Activated naive CD8-positive, alpha-beta T cell treated with anti-CD3 and anti-CD28 coated beads for 36 hours (primary cell): ENCODE results near the gene MYRIP. TPM values are rescaled to one million over a fixed set of nuclear protein-coding genes. Genes with fewer than 3 reads are reported as not detected.
"Not testable (repeated sequence)": the region's sequence is repeated elsewhere in the genome, so short reads cannot be mapped to it uniquely, and the experiment has no call there.

Experiments
- DNase-seq: peaks from one replicate; pipeline ENCODE4 v3.0.0; 2021
- H3K27ac Mint-ChIP-seq: one replicate; pipeline ENCODE4 v1.8.0; 2022; ENCODE audit warnings: mild to moderate bottlenecking, moderate library complexity, mixed read lengths
- H3K27me3 Mint-ChIP-seq: one replicate; pipeline ENCODE4 v1.8.0; 2022; ENCODE audit warnings: mild to moderate bottlenecking, mixed read lengths
- H3K36me3 Mint-ChIP-seq: one replicate; pipeline ENCODE4 v1.8.0; 2021; ENCODE audit warnings: mild to moderate bottlenecking, mixed read lengths
- H3K4me1 Mint-ChIP-seq: one replicate; pipeline ENCODE4 v1.8.0; 2021; ENCODE audit warnings: mixed read lengths
- H3K4me3 Mint-ChIP-seq: one replicate; pipeline ENCODE4 v1.8.0; 2022; ENCODE audit warnings: mild to moderate bottlenecking, moderate library complexity, mixed read lengths
- H3K9me3 Mint-ChIP-seq: one replicate; pipeline ENCODE4 v1.8.0; 2022; ENCODE audit warnings: mixed read lengths
- total RNA-seq, 2 experiments: library from RNA; stranded (reverse); gene quantifications; one replicate each; pipeline ENCODE4 v1.2.3, GENCODE V29; 2021

The MYRIP gene
- total RNA-seq, 2 experiments from 2014 or later = not detected

DNA sequence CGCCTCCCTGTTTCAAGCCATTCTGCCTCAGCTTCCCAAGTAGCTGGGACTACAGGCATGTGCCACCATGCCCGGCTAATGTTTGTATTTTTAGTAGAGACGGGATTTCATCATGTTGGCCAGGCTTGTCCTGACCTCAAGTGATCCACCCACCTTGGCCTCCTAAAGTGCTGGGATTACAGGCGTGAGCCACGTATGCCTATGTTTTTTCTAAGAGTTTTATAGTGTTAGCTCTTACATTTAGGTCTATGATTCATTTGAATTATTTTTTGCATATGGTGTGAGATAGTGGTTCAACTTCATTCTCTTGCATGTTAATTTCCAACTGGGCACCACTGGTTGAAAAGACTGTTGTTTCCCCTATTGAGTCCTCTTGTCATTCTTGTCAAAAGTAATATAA is 473.6 kb downstream of the MYRIP start:
- not testable (repeated sequence) for H3K4me1 Mint-ChIP-seq, H3K9me3 Mint-ChIP-seq, H3K27ac Mint-ChIP-seq, DNase-seq, H3K27me3 Mint-ChIP-seq, H3K4me3 Mint-ChIP-seq
- H3K36me3 Mint-ChIP-seq = peaks cover 11% of the 10 kb centered on the region

DNA sequence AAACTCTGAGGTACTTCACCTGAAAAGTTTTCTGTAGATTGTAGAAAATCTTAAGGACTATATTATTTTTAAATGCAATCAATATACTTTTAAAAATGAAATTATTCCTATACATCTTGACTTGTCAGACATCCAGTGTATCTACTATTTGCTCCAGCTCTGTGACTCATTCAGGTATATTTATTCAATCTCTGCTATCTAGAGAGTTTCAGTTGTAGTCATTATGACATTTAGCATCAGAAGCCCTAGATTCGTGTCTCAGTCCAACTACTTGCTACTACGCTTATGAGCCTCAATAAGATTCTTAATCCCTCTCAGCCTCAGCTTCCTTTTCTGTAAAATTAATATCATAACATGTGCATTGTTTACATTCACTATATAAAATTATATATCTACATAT is 477.8 kb downstream of the MYRIP start:
- H3K27ac Mint-ChIP-seq = no peak overlapping the region
- peaks cover 2% of the 10 kb centered on the region for H3K4me1 Mint-ChIP-seq
- peaks cover 3% of the 10 kb centered on the region for H3K9me3 Mint-ChIP-seq
- H3K27me3 Mint-ChIP-seq = no peaks in the 10 kb centered on the region
- peaks cover 29% of the 10 kb centered on the region for H3K36me3 Mint-ChIP-seq
- DNase-seq = no peak
- no peak overlapping the region for H3K4me3 Mint-ChIP-seq

DNA sequence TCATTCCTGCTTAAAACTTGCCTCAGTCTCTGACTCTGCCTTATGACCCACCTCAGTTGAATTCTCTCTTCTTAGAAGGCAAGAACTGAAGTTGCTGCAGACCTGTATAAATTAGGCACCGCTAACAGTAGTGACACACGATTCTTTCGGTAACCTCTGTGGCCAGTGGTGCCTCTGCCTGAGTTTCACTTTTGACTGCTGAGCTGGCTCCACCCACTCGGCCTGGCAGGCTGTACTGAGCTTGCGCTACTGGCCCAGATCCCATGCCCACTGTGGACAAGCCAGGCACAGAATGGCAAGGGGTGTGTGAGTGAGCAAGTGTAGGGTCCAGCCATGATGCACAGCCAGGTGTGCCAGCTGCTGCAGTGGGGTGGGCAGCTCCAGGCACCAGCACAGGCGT is 481.0 kb downstream of the MYRIP start:
- no peak overlapping the region for H3K4me3 Mint-ChIP-seq
- DNase-seq = no peak
- H3K27ac Mint-ChIP-seq = no peak overlapping the region
- peaks cover 1% of the 10 kb centered on the region for H3K9me3 Mint-ChIP-seq
- H3K4me1 Mint-ChIP-seq = peaks cover 2% of the 10 kb centered on the region
- H3K27me3 Mint-ChIP-seq = no peaks in the 10 kb centered on the region
- H3K36me3 Mint-ChIP-seq = peaks cover 32% of the 10 kb centered on the region

DNA sequence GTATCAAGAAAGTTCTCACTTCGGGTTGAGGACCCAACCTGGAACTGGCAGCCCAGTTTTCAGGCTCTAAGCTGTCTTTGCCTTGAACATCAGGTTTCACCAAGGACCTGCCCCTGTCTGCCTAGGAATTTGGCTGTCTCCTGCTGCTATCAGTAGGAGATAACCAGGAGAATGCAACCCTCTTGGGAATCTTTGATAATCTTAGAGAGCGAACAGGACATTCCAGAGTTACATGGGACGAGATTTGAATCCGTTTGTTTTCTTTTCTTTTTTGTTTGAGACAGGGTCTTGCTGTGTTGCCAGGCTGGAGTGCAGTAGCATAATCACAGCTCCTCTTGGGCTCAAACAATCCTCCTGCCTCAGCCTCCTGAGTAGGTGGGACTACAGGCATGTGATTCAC is 482.1 kb downstream of the MYRIP start:
- H3K9me3 Mint-ChIP-seq = no peaks in the 10 kb centered on the region
- H3K4me1 Mint-ChIP-seq = peaks cover 2% of the 10 kb centered on the region
- H3K36me3 Mint-ChIP-seq = peaks cover 27% of the 10 kb centered on the region
- no peak overlapping the region for H3K4me3 Mint-ChIP-seq
- no peaks in the 10 kb centered on the region for H3K27me3 Mint-ChIP-seq
- DNase-seq = no peak
- no peak overlapping the region for H3K27ac Mint-ChIP-seq

DNA sequence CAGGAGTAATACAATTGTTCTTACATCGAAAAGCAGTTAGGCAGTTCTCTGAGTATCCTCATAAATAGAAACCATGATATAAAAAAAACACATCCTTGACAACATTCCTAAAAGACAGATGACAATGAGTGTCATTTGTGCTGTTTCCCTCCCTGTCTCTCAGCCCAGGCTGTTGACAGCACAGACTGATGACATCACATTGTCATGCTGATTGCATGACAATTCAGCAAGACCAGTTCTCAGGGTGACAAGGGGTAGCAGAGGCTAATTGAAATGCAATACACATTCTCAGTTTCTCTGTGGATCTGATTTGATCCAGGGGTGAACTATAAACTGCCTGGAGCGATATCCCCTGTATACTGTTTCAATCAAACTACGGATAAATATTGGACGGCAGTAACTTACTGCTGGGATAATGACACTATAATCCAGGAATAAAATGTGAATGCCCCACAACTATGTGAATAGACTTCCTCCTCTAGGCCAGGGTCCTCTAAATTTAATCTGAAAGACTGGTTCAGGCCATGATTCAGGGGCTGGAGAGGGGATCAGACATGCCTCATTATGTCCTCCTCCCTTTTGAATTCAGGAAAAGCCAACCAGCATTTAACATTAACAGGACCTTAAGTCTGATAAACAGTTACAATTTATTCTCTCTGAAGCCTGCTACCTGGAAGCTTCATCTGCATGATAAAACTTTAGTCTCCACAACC is 483.4 kb downstream of the MYRIP start:
- Mint-ChIP-seq H3K9me3 (no peaks in the 10 kb centered on the region), H3K4me1 (no peaks in the 10 kb centered on the region), H3K27ac (no peak overlapping the region), H3K27me3 (no peaks in the 10 kb centered on the region), H3K36me3 (peaks cover 31% of the 10 kb centered on the region), H3K4me3 (no peak overlapping the region)
- DNase-seq = no peak

DNA sequence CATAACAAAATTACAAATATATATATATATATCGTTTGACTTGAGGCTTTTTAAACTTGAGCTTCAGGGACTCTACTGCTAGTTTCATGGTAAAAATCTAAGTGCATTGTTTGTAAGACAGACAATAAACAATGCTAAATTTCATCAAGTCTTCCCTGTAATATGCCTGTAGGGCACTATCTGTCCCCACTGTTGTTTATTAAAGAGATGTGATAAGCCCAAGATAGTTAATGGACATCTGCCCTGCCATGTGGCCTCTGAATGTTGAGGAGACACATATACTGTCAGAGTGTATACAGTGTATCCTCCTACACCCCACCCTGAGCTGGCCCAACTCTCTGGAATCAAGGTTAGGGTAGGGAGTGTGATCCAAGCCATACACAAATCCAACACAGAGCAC is 485.0 kb downstream of the MYRIP start:
- no peak overlapping the region for H3K27ac Mint-ChIP-seq

DNA sequence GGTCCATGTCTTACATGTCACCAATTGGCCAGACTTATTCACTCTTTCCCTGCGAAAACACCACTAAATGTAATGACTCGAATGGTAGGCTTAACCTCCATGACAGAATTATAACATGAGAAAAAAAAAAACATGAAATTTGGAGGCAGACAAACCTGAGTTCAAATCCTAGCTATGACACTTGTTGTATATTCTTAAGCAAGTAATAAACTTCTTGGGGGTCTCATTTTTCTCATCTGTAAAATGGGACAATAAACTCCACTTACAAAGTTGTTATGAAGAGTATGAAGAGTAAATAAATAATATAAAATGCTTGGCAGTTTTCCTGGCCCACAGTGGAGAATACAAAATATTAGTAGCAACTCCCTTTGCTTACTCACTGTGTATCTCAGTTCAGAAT is 488.7 kb downstream of the MYRIP start:
- Mint-ChIP-seq H3K27me3 (no peaks in the 10 kb centered on the region), H3K27ac (no peak overlapping the region), H3K36me3 (peaks cover 22% of the 10 kb centered on the region), H3K4me1 (no peaks in the 10 kb centered on the region), H3K9me3 (no peaks in the 10 kb centered on the region), H3K4me3 (no peak overlapping the region)
- no peak for DNase-seq

More for the DNA sequence above, 485.0 kb downstream of the MYRIP start:
- Mint-ChIP-seq H3K36me3 (peaks cover 32% of the 10 kb centered on the region), H3K4me1 (no peaks in the 10 kb centered on the region), H3K27me3 (no peaks in the 10 kb centered on the region), H3K4me3 (no peak overlapping the region), H3K9me3 (no peaks in the 10 kb centered on the region)
- no peak for DNase-seq

DNA sequence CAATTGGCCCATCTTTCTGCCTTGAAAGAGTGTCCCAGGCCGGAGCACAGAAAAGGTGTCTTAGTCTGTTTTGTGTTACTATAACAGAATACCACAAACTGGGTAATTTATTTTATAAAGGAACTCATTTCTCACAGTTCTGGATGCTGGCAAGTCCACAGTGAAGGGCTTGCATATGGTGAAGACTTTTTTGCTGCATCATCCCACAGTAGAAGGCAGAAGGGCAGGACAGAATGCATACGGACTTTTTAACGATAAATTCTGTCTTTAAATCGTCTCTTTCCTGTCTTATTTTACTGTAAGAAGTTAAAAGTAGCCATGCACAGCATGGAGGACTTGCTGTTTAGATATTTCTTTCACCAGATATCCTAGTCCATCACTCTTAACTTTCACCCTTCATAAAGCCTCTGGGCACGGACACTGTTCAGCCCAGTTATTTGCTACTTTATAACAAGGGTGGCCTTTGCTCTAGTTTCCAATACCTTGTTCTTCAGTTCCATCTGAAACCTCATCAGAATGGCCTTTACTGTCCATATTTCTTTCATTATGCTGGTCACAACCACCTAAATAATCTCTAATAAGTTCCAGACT is 489.8 kb downstream of the MYRIP start:
- H3K4me1 Mint-ChIP-seq = no peaks in the 10 kb centered on the region
- peaks cover 17% of the 10 kb centered on the region for H3K36me3 Mint-ChIP-seq
- H3K27me3 Mint-ChIP-seq = no peaks in the 10 kb centered on the region
- H3K9me3 Mint-ChIP-seq = no peaks in the 10 kb centered on the region
- no peak overlapping the region for H3K27ac Mint-ChIP-seq
- no peak for DNase-seq
- no peak overlapping the region for H3K4me3 Mint-ChIP-seq

DNA sequence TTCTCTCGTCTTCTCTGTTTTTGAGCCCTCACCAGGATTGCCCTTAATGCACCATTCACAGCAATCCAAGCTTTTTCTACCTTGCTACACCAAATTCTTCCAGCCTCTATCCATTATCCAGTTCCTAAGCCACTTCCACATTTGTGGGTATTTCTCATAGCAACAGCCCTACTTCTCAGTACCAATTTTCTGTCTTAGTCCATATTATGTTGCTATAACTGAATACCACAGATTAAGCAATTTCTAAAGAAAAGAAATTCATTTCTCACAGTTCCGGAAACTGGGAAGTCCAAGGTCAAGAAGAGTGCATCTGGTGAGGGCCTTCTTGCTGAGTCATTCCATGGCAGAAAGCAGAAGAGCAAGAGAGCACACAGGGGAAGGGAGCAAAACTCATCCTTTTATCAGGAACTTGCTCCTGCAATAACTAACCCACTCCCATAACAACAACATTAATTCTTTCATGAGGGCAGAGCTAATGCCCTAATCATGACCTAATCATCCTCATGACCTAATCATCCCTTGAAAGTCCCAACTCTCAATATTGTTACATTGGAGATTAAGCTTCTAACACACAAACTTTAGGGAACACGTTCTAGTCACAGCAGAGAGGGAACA is 490.4 kb downstream of the MYRIP start:
- Mint-ChIP-seq H3K36me3 (peaks cover 17% of the 10 kb centered on the region), H3K27me3 (no peaks in the 10 kb centered on the region), H3K4me3 (no peak overlapping the region), H3K9me3 (no peaks in the 10 kb centered on the region), H3K4me1 (no peaks in the 10 kb centered on the region), H3K27ac (no peak overlapping the region)
- DNase-seq = no peak

DNA sequence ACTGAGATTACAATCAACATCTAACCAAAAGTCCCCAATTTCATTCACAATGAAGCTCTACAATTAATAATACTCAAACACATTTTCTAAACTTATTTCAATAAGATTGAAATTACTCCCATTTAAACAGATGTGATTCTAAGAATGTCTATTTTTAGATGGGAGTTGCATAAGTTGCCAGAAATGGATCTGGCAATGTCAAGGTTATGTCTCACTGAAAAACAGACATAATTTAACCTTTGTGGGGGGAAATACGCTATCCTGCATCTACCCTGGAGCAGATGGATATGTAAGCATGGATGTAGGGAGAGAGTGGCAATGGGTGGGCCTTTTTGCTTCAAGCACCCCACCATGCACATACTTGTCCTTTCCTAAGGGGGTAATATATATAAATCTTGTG is 493.4 kb downstream of the MYRIP start:
- Mint-ChIP-seq H3K4me3 (no peak overlapping the region), H3K4me1 (no peaks in the 10 kb centered on the region), H3K36me3 (peaks cover 13% of the 10 kb centered on the region), H3K9me3 (no peaks in the 10 kb centered on the region), H3K27ac (no peak overlapping the region), H3K27me3 (no peaks in the 10 kb centered on the region)
- DNase-seq = no peak

DNA sequence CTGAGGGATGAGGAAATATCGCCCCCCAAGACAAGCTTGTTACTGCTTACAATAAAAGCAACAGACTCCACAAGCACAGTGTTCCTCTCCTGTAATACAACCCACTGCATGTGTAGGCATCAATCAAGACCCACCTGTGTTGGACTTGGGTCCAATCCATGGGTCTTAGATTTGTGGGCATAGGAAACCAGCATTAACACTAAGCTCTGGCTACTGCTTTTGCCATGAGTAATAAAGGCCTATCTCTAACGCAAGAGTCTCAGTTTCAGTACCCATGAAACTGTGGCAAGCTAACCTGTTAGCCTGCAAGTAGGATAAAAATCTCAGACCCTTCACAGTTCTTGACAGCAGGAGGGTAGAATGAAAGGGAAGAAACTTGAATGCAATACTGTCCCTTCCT is 494.9 kb downstream of the MYRIP start:
- H3K27ac Mint-ChIP-seq = no peak overlapping the region
- no peaks in the 10 kb centered on the region for H3K9me3 Mint-ChIP-seq
- H3K4me3 Mint-ChIP-seq = no peak overlapping the region
- no peak for DNase-seq
- peaks cover 11% of the 10 kb centered on the region for H3K36me3 Mint-ChIP-seq
- H3K4me1 Mint-ChIP-seq = peaks cover 5% of the 10 kb centered on the region
- no peaks in the 10 kb centered on the region for H3K27me3 Mint-ChIP-seq

DNA sequence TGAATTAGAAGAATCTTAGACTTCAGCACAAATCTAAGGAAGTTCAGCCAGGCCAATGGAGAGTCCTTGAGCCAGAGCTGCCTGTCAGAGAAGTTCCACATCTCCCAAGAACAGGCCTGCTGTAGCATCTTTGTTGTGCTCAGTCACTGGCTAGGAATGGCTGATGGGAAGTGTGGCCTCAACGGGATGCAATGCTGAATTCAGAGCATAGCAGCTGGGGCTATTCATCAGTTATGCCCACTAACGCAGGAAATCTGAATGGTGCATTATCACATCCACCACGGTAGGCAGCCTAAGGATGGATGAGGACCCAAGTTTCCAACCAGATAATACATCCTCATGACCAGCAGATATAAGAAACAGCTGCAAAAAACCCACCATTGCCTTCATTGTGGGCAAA is 496.9 kb downstream of the MYRIP start:
- peaks cover 9% of the 10 kb centered on the region for H3K36me3 Mint-ChIP-seq
- no peak for DNase-seq
- H3K4me3 Mint-ChIP-seq = no peak overlapping the region
- no peaks in the 10 kb centered on the region for H3K9me3 Mint-ChIP-seq
- no peaks in the 10 kb centered on the region for H3K27me3 Mint-ChIP-seq
- H3K27ac Mint-ChIP-seq = no peak overlapping the region
- peaks cover 9% of the 10 kb centered on the region for H3K4me1 Mint-ChIP-seq

DNA sequence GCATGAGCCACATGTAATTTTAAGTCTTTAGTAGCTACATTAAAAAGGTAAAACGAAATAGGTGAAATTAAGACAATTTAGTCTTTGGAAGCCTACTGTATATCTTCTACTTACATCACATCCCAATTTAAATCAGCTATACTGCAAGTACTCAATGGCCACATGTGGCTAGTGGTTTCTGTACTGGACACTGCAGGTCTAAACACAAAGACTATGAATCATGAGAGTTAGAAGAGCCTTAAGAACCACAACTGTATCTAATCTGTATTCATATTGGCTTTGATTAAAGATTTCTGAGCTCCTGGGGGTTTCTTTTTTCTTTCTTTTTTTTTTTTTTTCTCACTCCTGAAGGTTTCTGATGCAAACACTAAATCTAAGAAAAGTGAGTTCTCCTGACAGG is 497.8 kb downstream of the MYRIP start:
- Mint-ChIP-seq H3K36me3 (peaks cover 8% of the 10 kb centered on the region), H3K4me3 (no peak overlapping the region), H3K9me3 (no peaks in the 10 kb centered on the region), H3K27ac (no peak overlapping the region), H3K4me1 (peaks cover 17% of the 10 kb centered on the region), H3K27me3 (no peaks in the 10 kb centered on the region)
- no peak for DNase-seq

DNA sequence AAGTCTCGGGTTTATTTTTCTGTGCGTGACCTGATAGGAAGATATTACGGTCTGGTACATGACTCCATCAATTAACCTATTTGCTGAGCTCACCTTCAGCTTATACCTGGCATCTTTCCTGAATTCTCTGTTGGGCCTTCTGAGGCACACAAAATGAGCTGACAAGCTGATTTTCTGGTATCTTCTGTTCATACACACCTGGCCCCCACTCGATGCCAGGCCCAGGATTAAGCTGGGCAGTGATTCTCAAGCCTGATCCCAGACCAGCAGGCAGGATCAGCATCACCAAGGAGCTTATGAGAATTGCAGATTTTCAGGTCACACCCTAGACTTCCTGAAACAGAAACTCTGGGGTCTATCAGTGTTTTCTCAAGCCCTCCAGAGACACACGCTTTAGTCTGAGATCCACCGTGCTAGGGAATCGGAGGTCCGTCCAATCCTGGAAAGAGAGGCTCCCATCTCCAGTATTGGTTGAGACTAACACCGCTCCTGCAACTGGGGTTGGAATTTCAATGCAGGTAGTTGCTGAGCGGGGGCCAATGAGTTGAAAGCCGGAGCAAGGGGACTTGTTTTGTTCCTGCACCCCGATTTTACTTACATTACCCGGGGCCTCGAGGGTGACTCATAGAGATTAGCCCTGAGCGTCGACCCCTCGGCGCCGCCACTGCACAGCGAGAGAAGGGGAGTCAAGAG is 499.5 kb downstream of the MYRIP start:
- H3K27me3 Mint-ChIP-seq = no peaks in the 10 kb centered on the region
- no peaks in the 10 kb centered on the region for H3K9me3 Mint-ChIP-seq
- H3K36me3 Mint-ChIP-seq = peaks cover 16% of the 10 kb centered on the region
- DNase-seq = no peak
- peaks cover 25% of the 10 kb centered on the region for H3K4me1 Mint-ChIP-seq
- peak overlapping the region; percentile 99 for H3K27ac Mint-ChIP-seq
- H3K4me3 Mint-ChIP-seq = peak overlapping the region; percentile 99

DNA sequence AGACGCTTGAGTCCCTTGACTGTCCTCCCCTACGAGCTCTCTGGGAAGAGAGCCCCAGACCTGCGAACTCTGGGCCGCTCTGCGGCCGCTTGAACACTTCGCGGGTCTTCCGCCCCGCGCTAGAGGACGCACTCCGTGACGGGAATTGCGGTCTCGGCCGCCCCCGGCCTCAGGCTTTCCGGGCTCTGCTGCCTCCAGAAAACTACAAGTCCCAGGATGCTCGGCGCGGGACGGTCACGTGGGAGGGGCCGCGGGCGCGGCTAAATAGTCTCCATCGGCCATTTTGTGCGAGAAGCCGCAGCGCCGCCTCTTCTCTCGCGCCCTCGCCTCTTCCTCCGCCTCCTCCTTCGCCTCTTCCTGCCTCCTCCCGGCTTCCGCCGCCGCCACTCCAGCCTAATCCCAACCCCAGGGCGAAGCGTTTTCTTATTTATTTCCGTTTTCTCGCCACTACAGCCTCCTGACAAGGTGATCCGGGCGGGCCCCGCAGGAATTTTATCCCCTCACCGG is 500.1 kb downstream of the MYRIP start, which contains the start of gene EIF1B:
EIF1B (plus strand) TSS at position 290 of the 507 bp plus-strand sequence. CDS start 235 bp downstream, outside the sequence.
- H3K36me3 Mint-ChIP-seq = peaks cover 16% of the 10 kb centered on the region

More for the DNA sequence above, 500.1 kb downstream of the MYRIP start, which contains the start of gene EIF1B:
- Mint-ChIP-seq H3K4me1 (peaks cover 25% of the 10 kb centered on the region), H3K27ac (peak within 1 kb of the TSS; percentile 99), H3K4me3 (peak within 1 kb of the TSS; percentile 99), H3K9me3 (no peaks in the 10 kb centered on the region), H3K27me3 (no peaks in the 10 kb centered on the region)
- DNase-seq = peak; percentile 96
